K562 (cell line): ENCODE measurements around the gene ASPRV1. TPM values are rescaled to one million over a fixed set of nuclear protein-coding genes. Genes with fewer than 3 reads are reported as not detected.

ENCODE experiments used
- ATAC-seq: fragments of 200-7000 bp; cut with Tn5 transposase; 3 replicates; pipeline ENCODE4 v1.9.1; 2020; ENCODE audit warnings: moderate library complexity
- BruUV-seq: library from RNA; stranded (reverse); fragments of 400-500 nt; replicated peaks from 2 replicates; lab custom pipeline; 2021; lab: Mats Ljungman, UMichigan
- CTCF ChIA-PET: fragments of 300-600 bp; formaldehyde crosslinking; extraction: SDS; loops from one replicate; lab custom pipeline; 2021; ENCODE audit warnings: low intra/inter-chr PET ratio; lab: Yijun Ruan, JAX
- POLR2A ChIA-PET: fragments of 300-600, 350-650 bp; sonication (Branson Sonifier 250); formaldehyde crosslinking; extraction: SDS; loops from one replicate; lab custom pipeline; 2021; ENCODE audit warnings: antibody characterized with exemption, inconsistent platforms; lab: Yijun Ruan, JAX
- DNase-seq, 4 experiments: peaks; one replicate each; pipeline versions ENCODE4 v3.0.0 to v3.0.0-alpha.2; 2011 to 2018; ENCODE audit warnings: low spot score in 3 of 4, mixed read lengths in 3 of 4; ENCODE audit errors: extremely low read depth in 1 of 4
- FAIRE-seq: peaks from 2 replicates; lab custom pipeline; 2011; peaks lifted over from hg19 to GRCh38; lab: Jason Lieb, UNC
- H2AFZ ChIP-seq: 2 replicates; pipeline ENCODE4 v1.6.0; 2011; ENCODE audit warnings: low read depth, low read length, control low read depth, inconsistent platforms
- H3K27ac ChIP-seq: fragments of 200-600 bp; 3 replicates; pipeline ENCODE4 v1.8.0; 2011; ENCODE audit warnings: low read depth, mild to moderate bottlenecking, control low read depth, inconsistent platforms, low read length, moderate library complexity, mixed read lengths; ENCODE audit errors: extremely low read depth
- H3K27me3 ChIP-seq, 2 experiments: fragments of 300-600 bp in 1 of 2; 2 replicates in 1 of 2; 3 replicates in 1 of 2; pipeline versions ENCODE4 v1.6.0 to v1.8.0; 2011; ENCODE audit warnings: inconsistent platforms in 2 of 2, low read length in 2 of 2, mild to moderate bottlenecking in 1 of 2, mixed read lengths in 1 of 2, moderate library complexity in 1 of 2; ENCODE audit not compliant: control insufficient read depth in 2 of 2, insufficient read depth in 2 of 2
- H3K36me3 ChIP-seq: fragments of 300-600 bp; 3 replicates; pipeline ENCODE4 v1.8.0; 2011; ENCODE audit warnings: mild to moderate bottlenecking, low read length, inconsistent platforms; ENCODE audit not compliant: control insufficient read depth, insufficient read depth
- H3K4me1 ChIP-seq, 2 experiments: fragments of 200-600 bp in 1 of 2; replicated peaks in 1 of 2; 2 replicates in 1 of 2; 3 replicates in 1 of 2; pipeline versions ENCODE4 v1.5.1 to v1.8.0; 2011; ENCODE audit warnings: inconsistent platforms in 2 of 2, low read length in 2 of 2, mild to moderate bottlenecking in 1 of 2, mixed read lengths in 1 of 2, moderate library complexity in 1 of 2; ENCODE audit not compliant: control insufficient read depth in 2 of 2, insufficient read depth in 2 of 2
- H3K4me2 ChIP-seq: 2 replicates; pipeline ENCODE4 v1.6.1; 2011; ENCODE audit warnings: low read length, control low read depth, inconsistent platforms, mixed read lengths; ENCODE audit not compliant: insufficient read depth
- H3K4me3 ChIP-seq: fragments of 200-600 bp; sonication (generic), shearing (Covaris generic); 2 replicates; pipeline ENCODE4 v1.5.1; 2016; ENCODE audit warnings: control low read depth, inconsistent platforms
- H3K79me2 ChIP-seq: fragments of 200-600 bp; 3 replicates; pipeline ENCODE4 v1.8.0; 2011; ENCODE audit warnings: low read length, inconsistent platforms; ENCODE audit not compliant: control insufficient read depth, insufficient read depth
- H3K9ac ChIP-seq, 2 experiments: 2 replicates each; pipeline versions ENCODE4 v1.6.0 to v1.6.1; 2011; ENCODE audit warnings: low read depth in 2 of 2, low read length in 2 of 2, control low read depth in 1 of 2, inconsistent platforms in 1 of 2, mild to moderate bottlenecking in 1 of 2, mixed read lengths in 1 of 2; ENCODE audit not compliant: insufficient read depth in 1 of 2
- H3K9me1 ChIP-seq: one replicate; pipeline ENCODE4 v1.6.0; 2011; ENCODE audit warnings: inconsistent platforms, mild to moderate bottlenecking, low read length, moderate library complexity; ENCODE audit not compliant: control insufficient read depth, insufficient read depth
- H3K9me3 ChIP-seq: replicated peaks from 2 replicates; pipeline ENCODE4 v1.5.1; 2011; ENCODE audit warnings: low read depth, low read length, inconsistent platforms; ENCODE audit not compliant: control insufficient read depth, insufficient read depth
- H4K20me1 ChIP-seq: replicated peaks from 2 replicates; pipeline ENCODE4 v1.6.1; 2011; ENCODE audit warnings: low read length, inconsistent platforms, mixed read lengths; ENCODE audit not compliant: control insufficient read depth, insufficient read depth
- ETV1 ChIP-seq: fragments of 450-650 bp; conservative IDR thresholded peaks from 2 replicates; pipeline ENCODE4 v1.6.1; 2016; ENCODE audit warnings: missing genetic modification characterization, control low read depth, low read depth, missing compliant biosample characterization
- KDM4B ChIP-seq, 2 experiments: fragments of 450-650 bp in 1 of 2; sonication (generic) in 1 of 2; IDR thresholded peaks; 2 replicates each; pipeline ENCODE4 v1.6.1; 2016 to 2017; ENCODE audit warnings: borderline replicate concordance in 2 of 2, antibody characterized with exemption in 1 of 2, low read depth in 1 of 2, mild to moderate bottlenecking in 1 of 2
- PCBP2 ChIP-seq: fragments of 200-400 bp; formaldehyde crosslinking; IDR thresholded peaks from 2 replicates; pipeline ENCODE4 v1.6.1; 2018; ENCODE audit warnings: low read length, low read depth, mild to moderate bottlenecking, moderate library complexity; ENCODE audit not compliant: poor library complexity, severe bottlenecking
- POLR3G ChIP-seq: IDR thresholded peaks from 2 replicates; pipeline ENCODE4 v1.6.1; 2011; ENCODE audit not compliant: insufficient read length, insufficient replicate concordance; ENCODE audit errors: extremely low read depth
- PTRF ChIP-seq: fragments of 450-650 bp; IDR thresholded peaks from 2 replicates; pipeline ENCODE4 v1.6.1; 2016; ENCODE audit warnings: mild to moderate bottlenecking, missing genetic modification characterization, missing compliant biosample characterization
- WGBS: fragments of 100-300 bp; shearing (Covaris generic); methylation state at CpG from one replicate; pipeline ENCODE4 v1.1.6; 2016; ENCODE audit warnings: low coverage, mixed read lengths; ENCODE audit not compliant: insufficient coverage; ENCODE audit errors: missing lambda C conversion rate; 5-methylcytosine and 5-hydroxymethylcytosine counted together
- in situ Hi-C: fragments of 300-500 bp; cut with MboI; formaldehyde crosslinking; loops from 4 replicates; pipeline ENCODE4 v1.15.0; 2018; ENCODE audit warnings: inconsistent platforms, mixed read lengths
- intact Hi-C: fragments of 100-400 bp; cut with micrococcal nuclease; formaldehyde crosslinking; loops from 2 replicates; pipeline ENCODE4 v1.14.2; 2022
- polyA plus RNA-seq, 8 experiments: library from polyadenylated mRNA; depleted of rRNA in 4 of 8; stranded (reverse) in 5 of 8; unstranded in 3 of 8; fragments of >200 nt; fragmentation: Nextera tagmentation in 2 of 8; fragmentation: Illumina TruSeq in 1 of 8; extraction: Ambion mirVana in 2 of 8; extraction: Trizol in 1 of 8; gene quantifications; 2 replicates each; pipeline versions ENCODE4 v1.2.1 to v1.2.3, GENCODE V29; 2011 to 2014; ENCODE audit warnings: inconsistent platforms in 1 of 8, missing spikeins in 1 of 8
- total RNA-seq, 7 experiments: library from RNA; depleted of rRNA in 6 of 7; stranded (reverse); fragments of >200 nt in 6 of 7; fragmentation: Illumina TruSeq in 2 of 7; extraction: Trizol in 2 of 7; gene quantifications; 2 replicates each; pipeline versions ENCODE4 v1.2.1 to v1.2.3, GENCODE V29; 2011 to 2021; ENCODE audit warnings: low replicate concordance in 1 of 7
- TF ChIP-seq, protein P1 (sequence below): fragments of 250-450 bp; sonication (Bioruptor Pico); IDR thresholded peaks from 2 replicates; pipeline ENCODE4 v1.5.0; 2021; ENCODE audit warnings: mild to moderate bottlenecking, borderline replicate concordance
- TF ChIP-seq, protein P2 (sequence below): sonication (generic); formaldehyde crosslinking; IDR thresholded peaks from 2 replicates; pipeline ENCODE4 v1.8.0; 2023; ENCODE audit warnings: missing genetic modification reagents, mild to moderate bottlenecking, borderline replicate concordance
- TF ChIP-seq, protein P3 (sequence below), 2 experiments: IDR thresholded peaks in 1 of 2; conservative IDR thresholded peaks in 1 of 2; 2 replicates each; pipeline ENCODE4 v1.6.1; 2016; ENCODE audit warnings: low read depth in 2 of 2, mild to moderate bottlenecking in 1 of 2, missing compliant biosample characterization in 1 of 2, missing genetic modification characterization in 1 of 2, moderate library complexity in 1 of 2

Gene ASPRV1
- total and polyA plus RNA-seq, 9 of the 15 experiments (the other 6 are each of a cell fraction or from before 2014, with no cell fraction given): 0.17 to 0.72 (median 0.47) TPM; not detected in 1

DNA sequence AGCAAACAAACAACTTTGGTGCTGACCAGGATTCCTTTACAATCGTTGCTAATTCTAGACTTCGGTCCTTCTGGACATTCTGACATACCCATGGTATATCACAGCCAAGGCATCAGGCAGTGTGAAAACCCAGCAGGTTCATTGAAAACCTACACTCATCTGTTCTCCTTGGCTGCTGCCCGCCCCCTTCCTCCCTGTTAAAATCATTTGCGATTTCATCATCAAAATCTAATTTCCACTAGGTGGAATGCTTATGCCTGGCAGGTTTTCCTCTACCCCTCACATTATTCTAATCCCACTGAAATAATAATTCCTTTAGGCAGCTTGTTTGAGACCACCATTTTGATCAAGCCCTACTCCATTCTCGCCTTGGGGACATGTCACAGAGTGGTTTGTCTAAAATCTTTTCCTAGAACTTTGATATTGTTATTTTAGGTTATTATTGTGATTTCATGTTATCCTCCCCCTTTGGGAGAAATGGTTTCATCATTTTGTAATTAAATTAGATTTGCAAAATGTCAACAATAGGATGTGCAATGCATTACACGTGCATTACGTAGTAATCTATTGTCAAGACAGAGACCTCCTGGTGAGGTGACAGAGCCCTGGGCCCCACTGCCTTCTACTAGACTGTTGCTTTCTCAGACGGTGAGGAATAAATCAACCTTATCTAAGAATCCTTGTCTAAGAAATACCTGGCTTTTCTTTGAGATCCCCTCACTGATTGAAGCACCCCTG is 31.0 kb upstream of the ASPRV1 start:
- Histone ChIP-seq H3K4me2 (no peak overlapping the region), H3K9ac (peak overlapping the region in 1 of 2 experiments; percentile 53; a peak in 1 of 4 replicates), H3K9me1 (no peaks in the 10 kb centered on the region), H3K9me3 (no peaks in the 10 kb centered on the region), H3K79me2 (no peaks in the 10 kb centered on the region), H2AFZ (peak overlapping the region; percentile 54), H4K20me1 (no peaks in the 10 kb centered on the region), H3K4me1 (peaks cover 11 to 22% of the 10 kb centered on the region in 2 experiments; a peak in 4 of 5 replicates), H3K27me3 (no peaks in the 10 kb centered on the region), H3K36me3 (no peaks in the 10 kb centered on the region), H3K27ac (no peak overlapping the region), H3K4me3 (no peak overlapping the region)
- 64% methylated on average over 8 of the region's 8 CpGs for WGBS
- POLR2A ChIA-PET: interaction anchor here (1.0 kb wide), 1 partner anchor 63 kb away, joined by 3 read pairs; no protein-coding TSS in a partner anchor
- FAIRE-seq: no peak
- in situ Hi-C loops: no loop called here
- intact Hi-C loops: no loop called here
- no TSS peak for BruUV-seq
- CTCF ChIA-PET: no interaction called here
- no peak for ATAC-seq
- DNase-seq: peak in 1 of 4 experiments; percentile 14
- TF ChIP-seq POLR3G: no peak
- TF ChIP-seq KDM4B (IDR thresholded peaks at IDR 0.05; ENCODE audit: borderline replicate concordance in 2 of 2, low read depth in 1 of 2): no peak
- TF ChIP-seq, protein P1, sequence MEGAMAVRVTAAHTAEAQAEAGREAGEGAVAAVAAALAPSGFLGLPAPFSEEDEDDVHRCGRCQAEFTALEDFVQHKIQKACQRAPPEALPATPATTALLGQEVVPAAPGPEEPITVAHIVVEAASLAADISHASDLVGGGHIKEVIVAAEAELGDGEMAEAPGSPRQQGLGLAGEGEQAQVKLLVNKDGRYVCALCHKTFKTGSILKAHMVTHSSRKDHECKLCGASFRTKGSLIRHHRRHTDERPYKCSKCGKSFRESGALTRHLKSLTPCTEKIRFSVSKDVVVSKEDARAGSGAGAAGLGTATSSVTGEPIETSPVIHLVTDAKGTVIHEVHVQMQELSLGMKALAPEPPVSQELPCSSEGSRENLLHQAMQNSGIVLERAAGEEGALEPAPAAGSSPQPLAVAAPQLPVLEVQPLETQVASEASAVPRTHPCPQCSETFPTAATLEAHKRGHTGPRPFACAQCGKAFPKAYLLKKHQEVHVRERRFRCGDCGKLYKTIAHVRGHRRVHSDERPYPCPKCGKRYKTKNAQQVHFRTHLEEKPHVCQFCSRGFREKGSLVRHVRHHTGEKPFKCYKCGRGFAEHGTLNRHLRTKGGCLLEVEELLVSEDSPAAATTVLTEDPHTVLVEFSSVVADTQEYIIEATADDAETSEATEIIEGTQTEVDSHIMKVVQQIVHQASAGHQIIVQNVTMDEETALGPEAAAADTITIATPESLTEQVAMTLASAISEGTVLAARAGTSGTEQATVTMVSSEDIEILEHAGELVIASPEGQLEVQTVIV: no peak
- TF ChIP-seq ETV1 (tag): no peak
- TF ChIP-seq, protein P2, sequence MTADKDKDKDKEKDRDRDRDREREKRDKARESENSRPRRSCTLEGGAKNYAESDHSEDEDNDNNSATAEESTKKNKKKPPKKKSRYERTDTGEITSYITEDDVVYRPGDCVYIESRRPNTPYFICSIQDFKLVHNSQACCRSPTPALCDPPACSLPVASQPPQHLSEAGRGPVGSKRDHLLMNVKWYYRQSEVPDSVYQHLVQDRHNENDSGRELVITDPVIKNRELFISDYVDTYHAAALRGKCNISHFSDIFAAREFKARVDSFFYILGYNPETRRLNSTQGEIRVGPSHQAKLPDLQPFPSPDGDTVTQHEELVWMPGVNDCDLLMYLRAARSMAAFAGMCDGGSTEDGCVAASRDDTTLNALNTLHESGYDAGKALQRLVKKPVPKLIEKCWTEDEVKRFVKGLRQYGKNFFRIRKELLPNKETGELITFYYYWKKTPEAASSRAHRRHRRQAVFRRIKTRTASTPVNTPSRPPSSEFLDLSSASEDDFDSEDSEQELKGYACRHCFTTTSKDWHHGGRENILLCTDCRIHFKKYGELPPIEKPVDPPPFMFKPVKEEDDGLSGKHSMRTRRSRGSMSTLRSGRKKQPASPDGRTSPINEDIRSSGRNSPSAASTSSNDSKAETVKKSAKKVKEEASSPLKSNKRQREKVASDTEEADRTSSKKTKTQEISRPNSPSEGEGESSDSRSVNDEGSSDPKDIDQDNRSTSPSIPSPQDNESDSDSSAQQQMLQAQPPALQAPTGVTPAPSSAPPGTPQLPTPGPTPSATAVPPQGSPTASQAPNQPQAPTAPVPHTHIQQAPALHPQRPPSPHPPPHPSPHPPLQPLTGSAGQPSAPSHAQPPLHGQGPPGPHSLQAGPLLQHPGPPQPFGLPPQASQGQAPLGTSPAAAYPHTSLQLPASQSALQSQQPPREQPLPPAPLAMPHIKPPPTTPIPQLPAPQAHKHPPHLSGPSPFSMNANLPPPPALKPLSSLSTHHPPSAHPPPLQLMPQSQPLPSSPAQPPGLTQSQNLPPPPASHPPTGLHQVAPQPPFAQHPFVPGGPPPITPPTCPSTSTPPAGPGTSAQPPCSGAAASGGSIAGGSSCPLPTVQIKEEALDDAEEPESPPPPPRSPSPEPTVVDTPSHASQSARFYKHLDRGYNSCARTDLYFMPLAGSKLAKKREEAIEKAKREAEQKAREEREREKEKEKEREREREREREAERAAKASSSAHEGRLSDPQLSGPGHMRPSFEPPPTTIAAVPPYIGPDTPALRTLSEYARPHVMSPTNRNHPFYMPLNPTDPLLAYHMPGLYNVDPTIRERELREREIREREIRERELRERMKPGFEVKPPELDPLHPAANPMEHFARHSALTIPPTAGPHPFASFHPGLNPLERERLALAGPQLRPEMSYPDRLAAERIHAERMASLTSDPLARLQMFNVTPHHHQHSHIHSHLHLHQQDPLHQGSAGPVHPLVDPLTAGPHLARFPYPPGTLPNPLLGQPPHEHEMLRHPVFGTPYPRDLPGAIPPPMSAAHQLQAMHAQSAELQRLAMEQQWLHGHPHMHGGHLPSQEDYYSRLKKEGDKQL (CRISPR knock-in tag): no peak
- no peak for TF ChIP-seq PCBP2
- TF ChIP-seq, protein P3, sequence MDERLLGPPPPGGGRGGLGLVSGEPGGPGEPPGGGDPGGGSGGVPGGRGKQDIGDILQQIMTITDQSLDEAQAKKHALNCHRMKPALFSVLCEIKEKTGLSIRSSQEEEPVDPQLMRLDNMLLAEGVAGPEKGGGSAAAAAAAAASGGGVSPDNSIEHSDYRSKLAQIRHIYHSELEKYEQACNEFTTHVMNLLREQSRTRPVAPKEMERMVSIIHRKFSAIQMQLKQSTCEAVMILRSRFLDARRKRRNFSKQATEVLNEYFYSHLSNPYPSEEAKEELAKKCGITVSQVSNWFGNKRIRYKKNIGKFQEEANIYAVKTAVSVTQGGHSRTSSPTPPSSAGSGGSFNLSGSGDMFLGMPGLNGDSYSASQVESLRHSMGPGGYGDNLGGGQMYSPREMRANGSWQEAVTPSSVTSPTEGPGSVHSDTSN (CRISPR knock-in tag; IDR thresholded peaks at IDR 0.05; ENCODE audit: low read depth): no peak
- TF ChIP-seq, protein P3 (tag; conservative IDR thresholded peaks at IDR 0.05; ENCODE audit: low read depth): no peak
- TF ChIP-seq PTRF (tag): no peak
